NCI-H345 treated with DMSO at 0.1 percent for 48 hours (cell line): ENCODE data around the gene SFMBT1.

Source experiments
- DNase-seq: peaks from one replicate; lab custom pipeline; 2025; ENCODE audit not compliant: unreplicated experiment; lab: John Stamatoyannopoulos, UW

The SFMBT1 gene

GRCh38 chr3:52925405-52926313, 120.2 kb downstream of the SFMBT1 start:
- DNase-seq = no peak

GRCh38 chr3:52923963-52924362, 121.9 kb downstream of the SFMBT1 start:
- no peak for DNase-seq

GRCh38 chr3:52920841-52921240, 125.0 kb downstream of the SFMBT1 start:
- no peak for DNase-seq

- no peak for DNase-seq
Observed at GRCh38 chr3:52917044-52917443, 128.8 kb downstream of the SFMBT1 start.

GRCh38 chr3:52915294-52915693, 130.6 kb downstream of the SFMBT1 start:
- no peak for DNase-seq

GRCh38 chr3:52912885-52913731, 132.8 kb downstream of the SFMBT1 start:
- DNase-seq = no peak

GRCh38 chr3:52910823-52911222, 135.1 kb downstream of the SFMBT1 start:
- DNase-seq = no peak

GRCh38 chr3:52907497-52907896, 138.4 kb downstream of the SFMBT1 start:
- DNase-seq = no peak

GRCh38 chr3:52904552-52904951, 141.3 kb downstream of the SFMBT1 start:
- DNase-seq = no peak

- DNase-seq = no peak
Observed at GRCh38 chr3:52904000-52904399, 141.9 kb downstream of the SFMBT1 start.

- DNase-seq = peak; percentile 37
Observed at GRCh38 chr3:52897130-52898122, 148.4 kb downstream of the SFMBT1 start, which contains the start of gene STIMATE. Gene STIMATE, minus strand, starts transcription at chr3:52897548. Its CDS starts 98 bp downstream, at chr3:52897450.

GRCh38 chr3:52896613-52897012, 149.3 kb downstream of the SFMBT1 start:
- DNase-seq = no peak

GRCh38 chr3:52896151-52896550, 149.7 kb downstream of the SFMBT1 start:
- DNase-seq = no peak

GRCh38 chr3:52895418-52895817, 150.5 kb downstream of the SFMBT1 start:
- DNase-seq = no peak

GRCh38 chr3:52894756-52895155, 151.1 kb downstream of the SFMBT1 start:
- DNase-seq = no peak

GRCh38 chr3:52893723-52894122, 152.2 kb downstream of the SFMBT1 start:
- DNase-seq = no peak

- DNase-seq = no peak
Observed at GRCh38 chr3:52892625-52893311, 153.1 kb downstream of the SFMBT1 start.

GRCh38 chr3:52892290-52892624, 153.6 kb downstream of the SFMBT1 start:
- no peak for DNase-seq

GRCh38 chr3:52891615-52892081, 154.2 kb downstream of the SFMBT1 start:
- no peak for DNase-seq

- no peak for DNase-seq
Observed at GRCh38 chr3:52891164-52891563, 154.7 kb downstream of the SFMBT1 start.
